Stomach smooth muscle (tissue), 2 donors: ENCODE data around the gene AFG3L2.

Experiments used
- H3K27ac ChIP-seq: one replicate; pipeline ENCODE4 v1.7.0; 2013; ENCODE audit warnings: mild to moderate bottlenecking, low read length, inconsistent platforms
- H3K27me3 ChIP-seq, 2 donors: one replicate each; pipeline ENCODE4 v1.7.0; 2013; ENCODE audit warnings: low read length in 2 of 2; ENCODE audit not compliant: insufficient read depth in 2 of 2, control insufficient read depth in 1 of 2
- H3K36me3 ChIP-seq, 2 donors: one replicate each; pipeline ENCODE4 v1.7.0; 2013; ENCODE audit warnings: low read length in 2 of 2; ENCODE audit not compliant: control insufficient read depth in 2 of 2, insufficient read depth in 2 of 2
- H3K4me1 ChIP-seq: one replicate; pipeline ENCODE4 v1.7.0; 2013; ENCODE audit warnings: low read length; ENCODE audit not compliant: control insufficient read depth, insufficient read depth
- H3K4me3 ChIP-seq, 2 donors: one replicate each; pipeline ENCODE4 v1.7.0; 2013; ENCODE audit warnings: low read length in 2 of 2
- H3K9ac ChIP-seq, 2 donors: one replicate each; pipeline ENCODE4 v1.7.0; 2013; ENCODE audit warnings: low read length in 2 of 2, mild to moderate bottlenecking in 1 of 2
- H3K9me3 ChIP-seq, 2 donors: one replicate each; pipeline ENCODE4 v1.7.0; 2013; ENCODE audit warnings: low read length in 2 of 2; ENCODE audit not compliant: control insufficient read depth in 2 of 2
- donor health status: healthy.
- donor health status: Pancreatic carcinoma.

The AFG3L2 gene

DNA sequence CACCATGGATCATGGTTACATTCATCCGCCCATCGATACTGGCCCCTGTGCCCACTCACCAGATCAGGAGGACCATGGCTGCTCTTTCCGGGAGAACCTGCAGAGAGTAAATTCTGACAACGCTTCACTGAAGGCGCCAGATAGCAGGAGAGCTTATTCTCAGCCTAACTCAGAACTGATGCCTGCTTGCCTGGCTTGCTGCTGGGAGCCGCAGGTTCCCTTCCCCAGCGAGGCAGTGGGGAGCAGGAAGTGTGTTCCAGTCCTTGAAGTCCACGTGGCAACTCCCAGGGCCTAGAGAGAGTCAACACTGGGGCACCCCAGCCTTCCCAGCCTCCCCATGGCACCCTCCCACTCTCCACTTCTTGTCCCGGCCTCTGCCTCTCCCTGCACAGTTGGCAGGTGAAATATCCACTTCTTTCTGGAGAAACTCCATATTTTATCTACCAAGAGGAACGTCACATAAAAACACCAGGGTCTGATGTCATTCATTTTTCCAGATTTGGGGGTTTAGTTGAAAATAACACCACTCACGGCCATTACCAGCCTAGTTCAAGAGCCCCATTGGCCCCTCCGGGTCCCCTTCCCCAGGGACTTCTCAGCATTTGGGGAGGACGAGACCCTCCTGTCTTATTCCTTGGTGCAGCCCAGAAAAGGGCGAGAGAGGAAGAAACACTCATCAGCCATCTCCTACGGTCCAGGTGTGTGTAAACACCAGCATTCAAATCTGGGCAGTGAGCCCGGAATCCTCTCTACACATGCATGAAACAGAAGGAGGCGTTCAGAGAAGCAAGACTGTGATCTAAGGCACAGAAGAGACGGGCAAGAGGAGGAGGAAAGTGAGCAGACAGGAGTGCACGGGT, 72.4 kb downstream of the AFG3L2 start:
- Histone ChIP-seq H3K4me3 (peak overlapping the region in 1 of 2 donors; percentile 29), H3K36me3 (peaks cover 0 to 2% of the 10 kb centered on the region in 2 donors), H3K9me3 (no peaks in the 10 kb centered on the region), H3K4me1 (peaks cover 28% of the 10 kb centered on the region), H3K27ac (no peak overlapping the region), H3K9ac (no peak overlapping the region), H3K27me3 (no peaks in the 10 kb centered on the region)

DNA sequence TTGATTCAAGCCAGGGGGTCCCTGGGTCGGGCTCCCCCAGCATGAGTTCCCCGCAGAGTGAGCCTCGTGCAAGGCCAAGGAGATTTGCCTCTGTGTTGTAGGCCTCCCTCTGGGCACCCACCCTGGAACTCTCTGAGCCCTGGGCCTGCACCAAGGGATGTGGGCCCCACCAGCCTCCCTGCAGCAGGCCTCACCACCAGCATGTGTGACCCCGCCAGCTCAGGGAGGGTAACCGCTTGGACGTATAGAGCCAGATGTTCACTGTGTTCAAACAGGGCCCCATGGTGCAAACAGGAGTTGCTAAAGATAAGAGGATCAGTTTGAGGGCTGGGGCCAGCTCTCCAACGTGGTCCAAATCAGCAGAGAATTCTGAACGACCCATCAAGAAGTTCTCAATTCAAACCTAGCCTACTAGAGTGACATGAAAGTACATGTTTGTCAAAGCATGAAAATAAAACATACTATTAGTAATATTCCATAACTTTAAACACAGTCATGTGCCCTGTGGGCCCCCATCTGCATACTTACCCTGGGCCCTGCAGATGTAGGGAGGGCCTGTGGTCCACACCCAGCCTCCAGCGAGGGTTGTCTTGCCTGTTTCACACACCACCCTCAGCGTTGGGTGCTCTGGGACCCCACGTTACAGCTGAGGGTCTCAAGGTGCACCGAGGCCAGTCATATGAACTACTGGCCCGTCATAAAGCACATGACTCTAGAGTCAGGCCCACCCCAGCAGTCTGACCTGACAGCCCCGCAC, 74.5 kb downstream of the AFG3L2 start:
- H3K27ac ChIP-seq, result no peak overlapping the region
- H3K4me1 ChIP-seq, result peaks cover 25% of the 10 kb centered on the region
- no peaks in the 10 kb centered on the region for H3K27me3 ChIP-seq
- no peak overlapping the region for H3K9ac ChIP-seq
- no peaks in the 10 kb centered on the region for H3K9me3 ChIP-seq
- H3K36me3 ChIP-seq, result no peaks in the 10 kb centered on the region
- no peak overlapping the region for H3K4me3 ChIP-seq

DNA sequence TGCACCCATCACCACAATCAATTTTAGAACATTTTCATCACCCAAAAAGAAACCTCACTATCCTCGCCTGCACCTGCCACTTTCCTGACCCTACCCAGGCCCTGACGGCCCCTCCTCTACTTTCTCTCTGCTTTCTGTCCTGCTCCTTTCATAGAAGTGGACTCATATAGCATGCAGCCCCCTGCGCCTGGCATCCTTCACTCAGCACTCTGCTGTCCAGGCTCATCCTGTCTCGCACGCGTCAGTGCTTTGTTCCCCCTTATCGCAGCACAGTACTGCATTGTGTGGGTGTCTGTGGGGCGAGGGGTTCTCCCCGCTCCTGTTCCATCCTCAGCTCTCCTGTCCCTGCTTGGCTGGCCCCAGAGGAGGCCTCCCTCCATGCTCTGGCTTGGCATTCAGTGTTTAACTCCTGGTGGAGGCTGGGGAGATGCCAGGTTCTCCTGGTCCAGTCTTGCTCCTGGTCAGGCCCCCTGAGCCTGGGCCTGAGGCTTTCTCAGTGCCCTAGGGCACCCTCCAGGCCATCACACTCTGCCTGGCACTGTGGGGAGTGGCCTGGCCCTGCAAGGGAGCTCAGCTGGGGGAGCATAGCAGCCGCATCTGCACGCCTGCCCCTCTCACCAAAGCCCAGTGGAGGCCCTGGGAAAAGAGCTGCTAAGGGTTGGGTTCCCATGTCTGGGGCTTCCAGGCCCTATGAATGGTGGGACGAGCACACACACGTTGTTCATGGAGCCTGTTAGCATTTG, 75.6 kb downstream of the AFG3L2 start:
- Histone ChIP-seq H3K36me3 (no peaks in the 10 kb centered on the region), H3K4me1 (peaks cover 16% of the 10 kb centered on the region), H3K27me3 (no peaks in the 10 kb centered on the region), H3K9ac (no peak overlapping the region), H3K27ac (no peak overlapping the region), H3K9me3 (no peaks in the 10 kb centered on the region), H3K4me3 (no peak overlapping the region)

DNA sequence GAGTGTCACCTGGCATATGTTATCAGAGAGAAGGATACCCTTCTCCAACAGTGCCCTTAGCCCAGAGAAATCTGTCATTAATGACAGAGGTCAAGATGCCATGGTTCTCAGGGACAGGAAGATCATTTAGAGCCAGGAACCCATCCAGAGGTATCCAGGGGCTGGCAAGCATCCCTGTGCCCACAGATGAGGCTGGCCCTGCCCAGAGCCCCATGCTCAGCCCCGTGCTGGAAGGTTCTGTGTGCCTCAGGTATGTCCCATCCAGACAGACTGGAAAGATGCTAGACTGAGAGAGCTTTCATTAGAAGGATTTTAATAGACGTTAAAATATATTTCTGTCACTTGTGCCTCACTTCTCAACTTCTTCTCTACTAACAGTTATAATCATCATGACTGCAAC, 77.2 kb downstream of the AFG3L2 start:
- Histone ChIP-seq H3K9me3 (no peaks in the 10 kb centered on the region), H3K27ac (no peak overlapping the region), H3K36me3 (no peaks in the 10 kb centered on the region), H3K4me1 (peaks cover 2% of the 10 kb centered on the region), H3K4me3 (no peak overlapping the region), H3K27me3 (no peaks in the 10 kb centered on the region), H3K9ac (no peak overlapping the region)

DNA sequence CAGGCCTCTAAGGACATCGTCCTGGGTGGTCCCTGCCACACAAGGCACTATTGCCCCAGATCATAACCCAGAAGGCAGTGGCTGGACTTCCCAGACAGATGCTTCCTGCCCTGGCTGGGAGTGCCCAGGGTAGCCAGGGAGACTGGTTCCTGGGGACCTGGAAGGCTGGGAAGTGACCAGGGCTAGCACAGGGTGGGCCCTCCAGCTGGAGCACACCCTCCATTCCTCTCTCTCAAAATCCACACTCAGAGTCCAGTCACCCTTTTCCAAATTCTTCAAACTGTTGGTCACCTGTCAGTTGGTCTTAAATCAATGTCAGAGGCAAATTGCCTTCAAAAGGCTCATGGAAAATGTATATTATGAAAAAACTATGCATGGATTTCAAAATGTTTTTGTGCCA, 80.6 kb downstream of the AFG3L2 start:
- H3K9ac ChIP-seq, result no peak overlapping the region
- H3K27ac ChIP-seq, result no peak overlapping the region
- no peaks in the 10 kb centered on the region for H3K36me3 ChIP-seq

DNA sequence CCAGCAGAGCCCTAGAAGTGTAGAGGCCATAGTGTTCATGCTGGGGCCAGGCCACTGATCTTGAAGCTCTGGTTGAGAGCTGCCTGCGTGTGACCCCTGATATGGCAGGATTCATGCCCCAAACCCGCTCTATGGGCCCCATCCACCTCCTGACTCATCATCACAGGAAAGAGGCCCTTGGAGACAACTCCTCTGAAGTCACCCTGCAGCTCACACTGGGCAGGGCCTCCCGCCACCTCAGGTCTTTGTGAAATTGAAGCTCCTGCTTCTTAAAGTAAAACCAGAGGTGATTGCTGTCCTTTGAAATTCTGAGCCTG, 81.0 kb downstream of the AFG3L2 start:
- no peak overlapping the region for H3K27ac ChIP-seq
- no peak overlapping the region for H3K4me3 ChIP-seq
- H3K9me3 ChIP-seq, result no peaks in the 10 kb centered on the region
- H3K27me3 ChIP-seq, result peaks cover 0 to 2% of the 10 kb centered on the region in 2 donors
- no peak overlapping the region for H3K9ac ChIP-seq
- H3K36me3 ChIP-seq, result no peaks in the 10 kb centered on the region
- no peaks in the 10 kb centered on the region for H3K4me1 ChIP-seq

More for the DNA sequence above, 80.6 kb downstream of the AFG3L2 start:
- Histone ChIP-seq H3K4me1 (no peaks in the 10 kb centered on the region), H3K4me3 (no peak overlapping the region), H3K27me3 (peaks cover 0 to 2% of the 10 kb centered on the region in 2 donors), H3K9me3 (no peaks in the 10 kb centered on the region)

DNA sequence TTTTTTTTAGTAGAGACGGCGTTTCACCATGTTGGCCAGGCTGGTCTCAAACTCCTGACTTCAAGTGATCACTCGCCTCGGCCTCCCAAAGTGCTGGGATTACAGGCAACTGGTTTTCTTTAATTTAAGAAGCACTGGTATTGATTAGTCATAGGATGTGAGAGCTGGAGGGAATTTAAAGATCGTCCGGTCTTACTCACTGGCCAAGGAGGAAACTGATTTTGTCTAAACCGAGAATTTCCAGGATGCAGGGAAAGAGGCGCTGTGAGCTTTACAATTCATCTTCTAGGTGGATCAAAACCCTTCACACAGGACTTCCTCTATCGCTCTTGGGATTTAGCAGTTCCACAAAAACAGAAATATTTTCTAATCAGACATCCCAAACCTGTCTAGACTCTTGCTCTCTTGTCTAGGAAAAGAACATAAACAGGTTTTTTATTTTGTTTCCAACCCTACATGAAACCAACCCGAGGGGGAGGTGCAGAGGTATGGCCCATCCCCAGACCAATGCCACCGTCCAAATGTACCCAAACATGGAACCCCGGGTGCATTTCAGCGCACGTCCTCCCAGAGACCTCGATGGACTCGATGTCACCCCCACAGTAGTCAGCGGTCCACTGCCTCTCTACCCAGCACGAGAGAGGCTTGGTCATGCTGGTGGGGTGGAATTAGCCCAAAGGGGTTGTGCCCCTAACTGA, 81.5 kb downstream of the AFG3L2 start:
- Histone ChIP-seq H3K27me3 (peaks cover 0 to 2% of the 10 kb centered on the region in 2 donors), H3K9ac (no peak overlapping the region), H3K4me1 (no peaks in the 10 kb centered on the region), H3K9me3 (no peaks in the 10 kb centered on the region), H3K4me3 (no peak overlapping the region), H3K36me3 (no peaks in the 10 kb centered on the region), H3K27ac (no peak overlapping the region)

DNA sequence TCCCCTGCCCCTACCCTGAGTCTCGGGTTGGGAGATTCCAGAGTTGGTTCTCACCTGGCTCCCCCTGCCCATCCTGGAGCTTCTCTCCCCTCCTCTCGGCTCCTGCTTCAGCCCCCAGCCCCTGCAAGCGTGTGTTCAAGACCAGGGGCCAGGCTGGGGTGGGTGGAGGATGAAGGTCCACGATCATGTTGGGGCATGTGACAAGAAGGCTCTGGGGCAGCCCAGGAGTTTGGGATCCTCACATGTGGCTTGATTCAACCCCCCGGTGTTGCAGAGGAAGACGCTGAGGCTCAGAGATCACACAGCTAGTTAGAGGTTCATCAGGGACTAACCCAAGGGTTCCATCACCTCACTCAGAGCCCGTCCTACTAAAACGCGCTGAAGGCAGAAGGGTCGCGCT, 83.2 kb downstream of the AFG3L2 start:
- Histone ChIP-seq H3K4me1 (peaks cover 6% of the 10 kb centered on the region), H3K9me3 (no peaks in the 10 kb centered on the region), H3K36me3 (no peaks in the 10 kb centered on the region), H3K27ac (no peak overlapping the region), H3K4me3 (no peak overlapping the region), H3K27me3 (peaks cover 0 to 2% of the 10 kb centered on the region in 2 donors), H3K9ac (no peak overlapping the region)

DNA sequence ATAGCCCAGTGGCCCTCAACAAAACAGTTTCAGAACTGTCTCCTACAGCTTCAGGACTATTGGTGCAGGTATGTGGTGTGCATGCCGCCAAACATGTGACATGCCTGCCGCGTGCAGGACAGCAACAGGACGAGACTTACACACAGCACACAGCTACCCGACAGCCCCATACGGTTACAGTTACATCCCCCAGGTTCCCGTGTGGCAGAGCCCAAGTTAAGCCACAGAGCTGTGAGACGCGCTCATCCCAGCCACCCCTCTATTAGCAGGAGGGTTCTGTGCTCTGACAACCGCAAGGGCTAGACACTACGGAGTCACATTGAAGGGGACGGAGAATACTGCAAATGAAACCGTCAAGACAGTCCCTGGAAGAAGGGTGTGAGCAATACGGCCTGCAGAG, 85.3 kb downstream of the AFG3L2 start:
- no peak overlapping the region for H3K9ac ChIP-seq
- no peak overlapping the region for H3K27ac ChIP-seq
- H3K36me3 ChIP-seq, result no peaks in the 10 kb centered on the region
- H3K4me3 ChIP-seq, result no peak overlapping the region
- H3K27me3 ChIP-seq, result peaks cover 0 to 2% of the 10 kb centered on the region in 2 donors
- peaks cover 24% of the 10 kb centered on the region for H3K4me1 ChIP-seq
- no peaks in the 10 kb centered on the region for H3K9me3 ChIP-seq

DNA sequence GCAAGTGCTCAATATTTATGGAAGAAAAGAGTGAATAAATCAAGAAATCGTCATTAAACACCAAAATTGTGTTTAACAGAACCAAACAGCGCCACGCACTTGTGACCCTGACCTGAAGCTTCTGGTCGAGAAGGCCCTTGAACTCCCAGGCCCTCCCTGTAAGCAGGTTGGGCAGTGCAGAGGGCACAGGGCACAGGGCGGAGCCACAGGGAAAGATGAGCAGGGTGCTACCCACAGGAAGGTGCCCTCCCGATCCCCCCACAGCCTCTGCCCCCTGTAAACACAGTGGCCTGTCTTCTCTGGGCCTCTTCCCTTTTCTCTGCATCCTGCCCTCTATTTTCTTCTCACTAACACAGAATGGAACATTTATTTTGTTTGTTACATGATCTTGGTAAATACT, 85.9 kb downstream of the AFG3L2 start:
- Histone ChIP-seq H3K9me3 (no peaks in the 10 kb centered on the region), H3K27ac (no peak overlapping the region), H3K36me3 (no peaks in the 10 kb centered on the region), H3K27me3 (peaks cover 0 to 2% of the 10 kb centered on the region in 2 donors), H3K4me3 (no peak overlapping the region), H3K4me1 (peaks cover 24% of the 10 kb centered on the region), H3K9ac (no peak overlapping the region)
